Esophagus squamous epithelium (tissue), 5 donors: ENCODE data around the gene MGA. TPM values are rescaled to one million over a fixed set of nuclear protein-coding genes. Genes with fewer than 3 reads are reported as not detected.

Source experiments
- DNase-seq: peaks from one replicate; lab custom pipeline; 2025; lab: John Stamatoyannopoulos, UW
- H3K27ac ChIP-seq, 4 donors: fragments of 200-600 bp; sonication (generic); one replicate each; pipeline ENCODE4 v1.5.1; 2016 to 2019; ENCODE audit warnings: mild to moderate bottlenecking in 1 of 4
- H3K27me3 ChIP-seq, 4 donors: fragments of 200-600 bp; sonication (generic); 1 replicate in 3 of 4; 2 replicates in 1 of 4; pipeline versions ENCODE4 v1.5.1 to v1.6.0; 2017 to 2021; ENCODE audit warnings: antibody characterized with exemption in 1 of 4
- H3K36me3 ChIP-seq, 3 donors: fragments of 200-600 bp; sonication (generic); one replicate each; pipeline ENCODE4 v1.5.1; 2016 to 2019
- H3K4me1 ChIP-seq, 3 donors: fragments of 200-600 bp; sonication (generic); one replicate each; pipeline ENCODE4 v1.5.1; 2017 to 2019
- H3K4me3 ChIP-seq, 4 donors: fragments of 200-600 bp; sonication (generic); 1 replicate in 3 of 4; 2 replicates in 1 of 4; pipeline ENCODE4 v1.5.1; 2016 to 2019; ENCODE audit warnings: mild to moderate bottlenecking in 2 of 4, moderate library complexity in 1 of 4
- H3K9me3 ChIP-seq, 3 donors: fragments of 200-600 bp; sonication (generic); one replicate each; pipeline ENCODE4 v1.5.1; 2016 to 2019
- CTCF ChIP-seq, 6 experiments: fragments of 450-650 bp in 4 of 6; fragments of 200-600 bp in 2 of 6; sonication (generic) in 2 of 6; IDR thresholded peaks; one replicate each; pipeline ENCODE4 v1.5.1; 2016 to 2019; ENCODE audit warnings: antibody characterized with exemption in 6 of 6, mild to moderate bottlenecking in 4 of 6, moderate library complexity in 4 of 6
- POLR2A ChIP-seq, 4 donors: fragments of 450-650 bp; IDR thresholded peaks; one replicate each; pipeline ENCODE4 v1.6.1; 2017; ENCODE audit warnings: antibody characterized with exemption in 4 of 4, mild to moderate bottlenecking in 4 of 4, moderate library complexity in 3 of 4
- WGBS, 2 donors: methylation state at CpG; one replicate each; pipeline ENCODE4 v1.1.5; 2018; 5-methylcytosine and 5-hydroxymethylcytosine counted together
- intact Hi-C: fragments of 100-400 bp; cut with DNase I; formaldehyde crosslinking; loops from one replicate; pipeline ENCODE4 v1.15.0; 2022
- total RNA-seq, 4 donors: library from RNA; depleted of rRNA; stranded (reverse); fragments of >200 nt; gene quantifications; one replicate each; pipeline ENCODE4 v1.1.0, GENCODE V29; 2016
- donor health status: DM: yes; HTN: yes; CAD: no.

MGA gene
- total RNA-seq, 4 donors from 2014 or later: 12.9 to 37.4 (median 15.1) TPM

GRCh38 chr15:41773332-41773728 lies 113.1 kb downstream of the MGA start:
- no peak for DNase-seq
- peak overlapping the region in 2 of 4 donors; percentile 82 for H3K4me3 ChIP-seq
- peak overlapping the region; percentile 87 to 95 (median 90) for H3K27ac ChIP-seq
- 13 to 34% methylated on average over 4 to 5 of the region's 5 CpGs for WGBS, 2 donors
- intact Hi-C loops: no loop called here
- peaks cover 29 to 53% (median 35%) of the 10 kb centered on the region in 3 donors for H3K4me1 ChIP-seq
- peaks cover 0 to 14% (median 0%) of the 10 kb centered on the region in 3 donors for H3K36me3 ChIP-seq
- TF ChIP-seq POLR2A (IDR thresholded peaks at IDR 0.05): no peak
- TF ChIP-seq CTCF (IDR thresholded peaks at IDR 0.05): no peak
- no peaks in the 10 kb centered on the region for H3K9me3 ChIP-seq
- no peaks in the 10 kb centered on the region for H3K27me3 ChIP-seq

- Histone ChIP-seq H3K4me3 (peak overlapping the region; percentile 50 to 82 (median 76)), H3K4me1 (peaks cover 30 to 56% (median 39%) of the 10 kb centered on the region in 3 donors), H3K36me3 (peaks cover 0 to 11% (median 0%) of the 10 kb centered on the region in 3 donors), H3K9me3 (no peaks in the 10 kb centered on the region), H3K27me3 (no peaks in the 10 kb centered on the region), H3K27ac (peak overlapping the region; percentile 87 to 95 (median 90))
- DNase-seq: no peak
- intact Hi-C loops: loop anchor here (2.0 kb wide), 1 partner anchor 37 kb away; no protein-coding TSS in a partner anchor
- TF ChIP-seq POLR2A (IDR thresholded peaks at IDR 0.05) (no peak), CTCF (IDR thresholded peaks at IDR 0.05) (no peak)
- WGBS, 2 donors: 13 to 16% methylated on average over 7 of the region's 7 CpGs
Observed at GRCh38 chr15:41773729-41774061, 113.5 kb downstream of the MGA start.

GRCh38 chr15:41774062-41774881 lies 114.1 kb downstream of the MGA start, which contains the start of gene MAPKBP1:
MAPKBP1 (plus strand) TSS chr15:41774484; CDS start chr15:41775276, 792 bp downstream.
- peak within 1 kb of the TSS; percentile 50 to 82 (median 76) for H3K4me3 ChIP-seq
- H3K4me1 ChIP-seq: peaks cover 32 to 62% (median 45%) of the 10 kb centered on the region in 3 donors
- no peaks in the 10 kb centered on the region for H3K27me3 ChIP-seq
- intact Hi-C loops: loop anchor here (2.0 kb wide), 1 partner anchor 37 kb away; no protein-coding TSS in a partner anchor
- TF ChIP-seq POLR2A (IDR thresholded peaks at IDR 0.05) (peak in 2 of 4 donors; percentile 24 to 79), CTCF (IDR thresholded peaks at IDR 0.05) (peak; percentile 49 to 72 (median 58))
- DNase-seq: peak; percentile 82
- no peaks in the 10 kb centered on the region for H3K9me3 ChIP-seq
- peaks cover 0 to 7% (median 0%) of the 10 kb centered on the region in 3 donors for H3K36me3 ChIP-seq
- peak within 1 kb of the TSS; percentile 87 to 95 (median 90) for H3K27ac ChIP-seq
- 1 to 4% methylated on average over 10 to 13 of the region's 62 CpGs for WGBS, 2 donors

DNA sequence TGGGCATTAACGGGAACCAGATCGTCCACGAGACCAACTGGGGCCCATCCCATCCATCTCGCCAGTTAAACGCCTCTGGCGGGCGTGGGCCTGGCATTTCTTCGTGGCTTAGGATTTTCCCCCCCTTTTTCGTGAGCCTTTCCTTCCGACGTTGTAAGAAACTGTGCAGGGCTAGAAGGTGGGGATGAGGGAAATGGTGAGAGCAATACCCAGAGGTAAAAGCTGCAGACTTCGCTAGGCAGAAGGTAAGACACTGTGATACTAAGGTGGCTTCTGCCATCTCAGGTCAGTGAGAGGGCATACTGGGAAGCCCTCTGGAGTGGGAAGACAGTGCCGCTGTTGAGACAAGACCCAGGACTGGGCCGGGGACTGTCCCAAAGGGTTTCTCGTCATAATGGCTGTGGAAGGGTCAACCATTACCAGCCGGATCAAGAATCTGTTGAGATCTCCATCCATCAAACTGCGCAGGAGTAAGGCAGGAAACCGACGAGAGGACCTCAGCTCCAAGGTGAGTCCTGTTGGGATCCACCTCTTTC lies 114.7 kb downstream of the MGA start:
- 8 to 13% methylated on average over 8 to 9 of the region's 19 CpGs for WGBS, 2 donors
- DNase-seq: no peak
- H3K4me1 ChIP-seq: peaks cover 32 to 69% (median 51%) of the 10 kb centered on the region in 3 donors
- H3K9me3 ChIP-seq: no peaks in the 10 kb centered on the region
- peak overlapping the region; percentile 50 to 82 (median 76) for H3K4me3 ChIP-seq
- H3K27me3 ChIP-seq: no peaks in the 10 kb centered on the region
- peak overlapping the region; percentile 87 to 95 (median 90) for H3K27ac ChIP-seq
- TF ChIP-seq CTCF (IDR thresholded peaks at IDR 0.05) (no peak), POLR2A (IDR thresholded peaks at IDR 0.05) (no peak)
- intact Hi-C loops: loop anchor here (2.0 to 5.0 kb wide), 2 partner anchors 36 to 132 kb away; no protein-coding TSS in a partner anchor
- H3K36me3 ChIP-seq: no peaks in the 10 kb centered on the region
